ENCODE data around the gene DNAJC4. TPM values are rescaled to one million over a fixed set of nuclear protein-coding genes. Genes with fewer than 3 reads are reported as not detected.

The DNAJC4 gene
- total RNA-seq, 2 experiments from 2014 or later: 14.1 to 42.4 TPM

DNA sequence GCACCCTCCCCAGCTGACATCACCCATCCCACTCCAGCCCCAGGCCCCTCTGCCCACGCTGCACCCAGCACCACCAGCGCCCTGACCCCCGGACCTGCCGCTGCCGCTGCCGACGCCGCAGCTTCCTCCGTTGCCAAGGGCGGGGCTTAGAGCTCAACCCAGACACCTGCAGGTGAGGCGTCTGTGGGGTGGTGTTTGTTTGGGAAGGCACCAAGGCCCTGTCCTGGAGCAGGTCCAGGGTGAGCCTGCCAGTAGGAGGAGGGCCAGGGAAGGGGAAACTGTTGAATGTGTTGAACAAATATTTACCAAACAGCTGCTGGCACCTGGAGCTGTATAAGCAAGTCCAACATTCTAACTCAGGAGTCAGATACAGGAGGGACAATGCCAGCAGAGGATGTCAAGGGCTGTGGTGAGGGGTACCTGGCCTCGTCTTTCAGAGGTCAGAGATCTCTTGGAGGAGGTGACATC is 7.2 kb downstream of the DNAJC4 start:
- Histone ChIP-seq H3K9me3 (ENCODE audit: low read length) (no peaks in the 10 kb centered on the region), H3K4me3 (ENCODE audit: low read depth, low read length, poor library complexity, severe bottlenecking) (no peak overlapping the region), H3K27ac (ENCODE audit: low read depth, low read length, poor library complexity, severe bottlenecking) (no peak overlapping the region), H3K9me2 (ENCODE audit: insufficient read depth, low read length) (no peaks in the 10 kb centered on the region), H3K79me2 (ENCODE audit: insufficient read depth, low read depth, low read length) (peaks cover 9% of the 10 kb centered on the region; the same call in 1 of the 2 replicates), H4K20me1 (ENCODE audit: insufficient read depth, low read length) (no peaks in the 10 kb centered on the region), H3K4me1 (ENCODE audit: insufficient read depth, low read length, poor library complexity, severe bottlenecking) (peaks cover 51% of the 10 kb centered on the region), H2AFZ (ENCODE audit: low read length) (no peak overlapping the region), H3K36me3 (ENCODE audit: insufficient read depth, low read length) (peaks cover 20% of the 10 kb centered on the region), H3K4me2 (ENCODE audit: low read length) (no peak overlapping the region)
- ChIA-PET CTCF (ENCODE audit: unreplicated experiment) (interaction anchor here (1.0 kb wide), 1 partner anchor 31 kb away, joined by 3 read pairs; the partner anchor contains the start of gene FERMT3), POLR2A (no interaction called here)
- intact Hi-C loops (cut with micrococcal nuclease; ENCODE audit: unreplicated experiment): no loop called here
- TF ChIP-seq EZH2phosphoT487 (IDR thresholded peaks at IDR 0.05; ENCODE audit: borderline replicate concordance, low read depth, low read length): no peak
- TF ChIP-seq, protein P1, sequence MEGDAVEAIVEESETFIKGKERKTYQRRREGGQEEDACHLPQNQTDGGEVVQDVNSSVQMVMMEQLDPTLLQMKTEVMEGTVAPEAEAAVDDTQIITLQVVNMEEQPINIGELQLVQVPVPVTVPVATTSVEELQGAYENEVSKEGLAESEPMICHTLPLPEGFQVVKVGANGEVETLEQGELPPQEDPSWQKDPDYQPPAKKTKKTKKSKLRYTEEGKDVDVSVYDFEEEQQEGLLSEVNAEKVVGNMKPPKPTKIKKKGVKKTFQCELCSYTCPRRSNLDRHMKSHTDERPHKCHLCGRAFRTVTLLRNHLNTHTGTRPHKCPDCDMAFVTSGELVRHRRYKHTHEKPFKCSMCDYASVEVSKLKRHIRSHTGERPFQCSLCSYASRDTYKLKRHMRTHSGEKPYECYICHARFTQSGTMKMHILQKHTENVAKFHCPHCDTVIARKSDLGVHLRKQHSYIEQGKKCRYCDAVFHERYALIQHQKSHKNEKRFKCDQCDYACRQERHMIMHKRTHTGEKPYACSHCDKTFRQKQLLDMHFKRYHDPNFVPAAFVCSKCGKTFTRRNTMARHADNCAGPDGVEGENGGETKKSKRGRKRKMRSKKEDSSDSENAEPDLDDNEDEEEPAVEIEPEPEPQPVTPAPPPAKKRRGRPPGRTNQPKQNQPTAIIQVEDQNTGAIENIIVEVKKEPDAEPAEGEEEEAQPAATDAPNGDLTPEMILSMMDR (conservative IDR thresholded peaks at IDR 0.05; ENCODE audit: low read length): no peak
- no TSS peak for BruUV-seq (replicated peaks)
- DNase-seq (ENCODE audit: low spot score): no peak

DNA sequence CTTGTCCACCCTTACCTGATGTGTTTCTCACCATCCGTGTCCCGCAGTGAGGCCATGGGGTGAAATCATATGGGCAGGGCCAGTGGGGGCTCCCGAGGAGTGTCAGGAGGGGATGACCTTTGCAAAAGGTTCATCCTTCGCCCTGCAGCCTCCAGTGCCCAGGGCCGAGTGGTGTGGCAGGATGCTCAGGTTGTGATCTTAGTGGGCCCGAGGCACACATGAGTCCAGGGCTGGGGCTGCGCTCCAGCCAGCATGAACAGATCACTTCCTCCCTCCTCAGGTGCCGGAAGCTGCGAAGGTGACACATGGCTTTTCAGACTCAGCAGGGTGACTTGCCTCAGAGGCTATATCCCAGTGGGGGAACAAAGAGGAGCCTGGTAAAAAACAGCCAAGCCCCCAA is 7.7 kb downstream of the DNAJC4 start:
- Histone ChIP-seq H4K20me1 (ENCODE audit: insufficient read depth, low read length) (no peaks in the 10 kb centered on the region), H3K36me3 (ENCODE audit: insufficient read depth, low read length) (peaks cover 26% of the 10 kb centered on the region), H3K27ac (ENCODE audit: low read depth, low read length, poor library complexity, severe bottlenecking) (peak overlapping the region; percentile 91), H3K9me2 (ENCODE audit: insufficient read depth, low read length) (no peaks in the 10 kb centered on the region), H3K4me1 (ENCODE audit: insufficient read depth, low read length, poor library complexity, severe bottlenecking) (peaks cover 53% of the 10 kb centered on the region), H3K4me2 (ENCODE audit: low read length) (no peak overlapping the region), H2AFZ (ENCODE audit: low read length) (no peak overlapping the region), H3K4me3 (ENCODE audit: low read depth, low read length, poor library complexity, severe bottlenecking) (no peak overlapping the region), H3K9me3 (ENCODE audit: low read length) (no peaks in the 10 kb centered on the region), H3K79me2 (ENCODE audit: insufficient read depth, low read depth, low read length) (peaks cover 11% of the 10 kb centered on the region; the same call in 1 of the 2 replicates)
- CTCF ChIA-PET (ENCODE audit: unreplicated experiment): interaction anchor here (1.0 to 1.9 kb wide), 2 partner anchors 31 to 32 kb away, joined by 3 to 9 read pairs; partner anchors contain the start of gene FERMT3
- intact Hi-C loops (cut with micrococcal nuclease; ENCODE audit: unreplicated experiment): no loop called here
- DNase-seq (ENCODE audit: low spot score): no peak
- TF ChIP-seq, protein P1 (conservative IDR thresholded peaks at IDR 0.05; ENCODE audit: low read length): no peak
- TF ChIP-seq EZH2phosphoT487 (IDR thresholded peaks at IDR 0.05; ENCODE audit: borderline replicate concordance, low read depth, low read length): no peak
- POLR2A ChIA-PET: no interaction called here
- BruUV-seq (replicated peaks): no TSS peak

- no peak overlapping the region for H3K4me3 ChIP-seq (ENCODE audit: low read depth, low read length, poor library complexity, severe bottlenecking)
- peaks cover 49% of the 10 kb centered on the region for H3K4me1 ChIP-seq (ENCODE audit: insufficient read depth, low read length, poor library complexity, severe bottlenecking)
- H3K4me2 ChIP-seq (ENCODE audit: low read length): peak overlapping the region; percentile 92; the same call in 1 of the 2 replicates
- no peaks in the 10 kb centered on the region for H4K20me1 ChIP-seq (ENCODE audit: insufficient read depth, low read length)
- TF ChIP-seq, protein P1 (conservative IDR thresholded peaks at IDR 0.05; ENCODE audit: low read length): no peak
- no peak for TF ChIP-seq EZH2phosphoT487 (IDR thresholded peaks at IDR 0.05; ENCODE audit: borderline replicate concordance, low read depth, low read length)
- H3K36me3 ChIP-seq (ENCODE audit: insufficient read depth, low read length): peaks cover 35% of the 10 kb centered on the region
- BruUV-seq (replicated peaks): no TSS peak
- intact Hi-C loops (cut with micrococcal nuclease; ENCODE audit: unreplicated experiment): no loop called here
- peak; percentile 40 for DNase-seq (ENCODE audit: low spot score)
- ChIA-PET CTCF (ENCODE audit: unreplicated experiment) (interaction anchor here (1.9 kb wide), 1 partner anchor 32 kb away, joined by 9 read pairs; the partner anchor contains the start of gene FERMT3), POLR2A (interaction anchor here (0.6 kb wide), 2 partner anchors 299 to 621 kb away, joined by 3 to 5 read pairs; no protein-coding TSS in a partner anchor)
- H3K9me3 ChIP-seq (ENCODE audit: low read length): no peaks in the 10 kb centered on the region
- H3K79me2 ChIP-seq (ENCODE audit: insufficient read depth, low read depth, low read length): peaks cover 11% of the 10 kb centered on the region; the same call in 1 of the 2 replicates
- no peaks in the 10 kb centered on the region for H3K9me2 ChIP-seq (ENCODE audit: insufficient read depth, low read length)
- peak overlapping the region; percentile 91 for H3K27ac ChIP-seq (ENCODE audit: low read depth, low read length, poor library complexity, severe bottlenecking)
- no peak overlapping the region for H2AFZ ChIP-seq (ENCODE audit: low read length)
These were observed 8.7 kb downstream of the DNAJC4 start for GRCh38 chr11:64238999-64239398.
